HG03521 (cell line): ENCODE data around the gene DNAH2.
"Not testable (repeated sequence)": the region's sequence is repeated elsewhere in the genome, so short reads cannot be mapped to it uniquely, and the experiment has no call there.

ENCODE experiments used
- ATAC-seq: cut with Tn5 transposase; IDR thresholded peaks from one replicate; pipeline ENCODE4 v1.9.1; 2021; ENCODE audit warnings: mild to moderate bottlenecking, moderate library complexity; ENCODE audit not compliant: unreplicated experiment

DNAH2 gene

DNA sequence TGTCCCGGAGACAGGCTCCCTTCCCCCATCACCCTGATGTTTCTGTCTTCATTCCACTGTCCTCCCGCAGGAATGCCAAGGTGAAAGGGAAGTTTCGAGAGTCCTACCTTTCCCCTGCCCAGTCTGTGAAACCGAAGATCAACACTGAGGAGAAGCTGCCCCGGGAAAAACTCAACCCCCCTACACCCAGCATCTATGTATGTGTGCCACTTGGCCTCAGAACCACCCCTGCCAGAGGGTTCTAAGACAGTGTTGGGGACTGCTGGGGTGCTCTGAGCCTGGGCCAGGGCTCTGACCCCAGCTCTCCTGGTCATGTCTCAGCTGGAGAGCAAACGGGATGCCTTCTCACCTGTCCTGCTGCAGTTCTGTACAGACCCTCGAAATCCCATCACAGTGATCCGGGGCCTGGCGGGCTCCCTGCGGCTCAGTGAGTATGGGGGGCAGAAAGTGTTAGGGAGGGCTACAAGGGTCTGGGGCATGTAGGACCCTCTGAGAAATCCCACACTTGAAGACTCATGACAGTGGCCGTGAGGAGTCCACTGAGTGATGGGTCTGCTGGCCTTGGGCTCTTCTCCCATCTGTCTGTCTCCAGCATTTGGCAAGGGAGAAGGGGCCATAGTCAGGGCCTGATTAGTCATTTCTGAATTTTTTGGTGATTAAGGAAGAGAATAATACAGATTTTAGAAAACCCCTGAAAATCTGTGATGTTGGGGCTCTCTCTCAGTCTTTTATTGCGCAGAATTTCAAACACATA is 132.4 kb downstream of the DNAH2 start:
- ATAC-seq, result no peak

DNA sequence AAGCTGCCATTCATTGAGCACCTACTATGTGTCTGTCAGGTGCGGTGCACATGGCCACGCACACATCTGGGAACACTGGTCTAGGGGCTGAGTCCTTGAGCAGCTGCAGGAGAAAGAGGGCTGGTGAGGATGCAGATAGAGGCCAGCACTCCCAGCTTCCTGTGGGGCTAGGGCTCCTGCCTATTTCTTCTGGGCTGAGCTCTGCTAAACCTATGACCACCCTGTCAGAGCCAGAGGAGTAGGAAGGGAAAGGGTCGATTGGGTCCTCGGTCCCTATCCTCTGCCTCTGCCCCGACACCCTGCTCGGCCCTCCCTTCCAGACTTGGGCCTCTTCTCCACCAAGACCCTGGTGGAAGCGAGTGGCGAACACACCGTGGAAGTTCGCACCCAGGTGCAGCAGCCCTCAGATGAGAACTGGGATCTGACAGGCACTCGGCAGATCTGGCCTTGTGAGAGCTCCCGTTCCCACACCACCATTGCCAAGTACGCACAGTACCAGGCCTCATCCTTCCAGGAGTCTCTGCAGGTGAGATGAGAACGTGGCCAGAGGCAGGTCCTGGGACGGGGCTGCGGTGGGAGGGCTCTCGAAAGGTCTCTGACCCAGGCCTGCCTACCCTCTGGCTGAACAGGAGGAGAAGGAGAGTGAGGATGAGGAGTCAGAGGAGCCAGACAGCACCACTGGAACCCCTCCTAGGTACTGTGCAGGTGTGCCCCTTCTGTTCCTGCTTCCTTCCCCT is 133.3 kb downstream of the DNAH2 start:
- peak; percentile 6 for ATAC-seq

DNA sequence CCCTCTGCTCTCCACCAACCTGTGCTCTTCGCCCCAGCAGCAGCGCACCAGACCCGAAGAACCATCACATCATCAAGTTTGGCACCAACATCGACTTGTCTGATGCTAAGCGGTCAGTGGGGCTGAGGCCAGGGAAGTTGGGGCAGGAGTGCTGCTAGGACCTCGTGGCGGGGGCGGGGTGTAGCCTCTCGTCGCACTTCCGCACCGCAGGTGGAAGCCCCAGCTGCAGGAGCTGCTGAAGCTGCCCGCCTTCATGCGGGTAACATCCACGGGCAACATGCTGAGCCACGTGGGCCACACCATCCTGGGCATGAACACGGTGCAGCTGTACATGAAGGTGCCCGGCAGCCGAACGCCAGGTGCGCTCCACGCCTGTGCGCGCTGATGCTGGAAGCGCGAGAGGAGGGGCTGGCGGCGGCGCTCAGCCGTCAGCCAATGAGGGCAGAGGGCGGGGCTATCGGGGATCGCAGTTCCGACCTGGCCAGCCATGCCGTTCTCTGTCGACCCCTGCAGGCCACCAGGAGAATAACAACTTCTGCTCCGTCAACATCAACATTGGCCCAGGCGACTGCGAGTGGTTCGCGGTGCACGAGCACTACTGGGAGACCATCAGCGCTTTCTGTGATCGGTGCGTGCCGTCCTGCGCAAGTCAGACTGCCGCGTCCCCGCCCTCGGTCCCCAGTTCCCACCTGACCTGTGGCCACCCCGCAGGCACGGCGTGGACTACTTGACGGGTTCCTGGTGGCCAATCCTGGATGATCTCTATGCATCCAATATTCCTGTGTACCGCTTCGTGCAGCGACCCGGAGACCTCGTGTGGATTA is 134.1 kb downstream of the DNAH2 start:
- peak; percentile 74 for ATAC-seq

DNA sequence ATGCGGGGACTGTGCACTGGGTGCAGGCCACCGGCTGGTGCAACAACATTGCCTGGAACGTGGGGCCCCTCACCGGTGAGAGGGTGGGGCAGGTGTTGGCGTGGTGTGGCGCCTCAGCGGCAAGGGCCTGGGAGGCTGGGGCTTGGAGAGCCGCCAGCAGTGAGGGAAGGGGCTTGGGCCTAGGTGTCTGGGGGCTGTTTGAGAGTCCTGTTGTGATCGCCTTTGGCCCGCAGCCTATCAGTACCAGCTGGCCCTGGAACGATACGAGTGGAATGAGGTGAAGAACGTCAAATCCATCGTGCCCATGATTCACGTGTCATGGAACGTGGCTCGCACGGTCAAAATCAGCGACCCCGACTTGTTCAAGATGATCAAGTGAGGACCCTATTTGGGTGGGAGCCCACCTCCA is 134.7 kb downstream of the DNAH2 start:
- ATAC-seq, result no peak

DNA sequence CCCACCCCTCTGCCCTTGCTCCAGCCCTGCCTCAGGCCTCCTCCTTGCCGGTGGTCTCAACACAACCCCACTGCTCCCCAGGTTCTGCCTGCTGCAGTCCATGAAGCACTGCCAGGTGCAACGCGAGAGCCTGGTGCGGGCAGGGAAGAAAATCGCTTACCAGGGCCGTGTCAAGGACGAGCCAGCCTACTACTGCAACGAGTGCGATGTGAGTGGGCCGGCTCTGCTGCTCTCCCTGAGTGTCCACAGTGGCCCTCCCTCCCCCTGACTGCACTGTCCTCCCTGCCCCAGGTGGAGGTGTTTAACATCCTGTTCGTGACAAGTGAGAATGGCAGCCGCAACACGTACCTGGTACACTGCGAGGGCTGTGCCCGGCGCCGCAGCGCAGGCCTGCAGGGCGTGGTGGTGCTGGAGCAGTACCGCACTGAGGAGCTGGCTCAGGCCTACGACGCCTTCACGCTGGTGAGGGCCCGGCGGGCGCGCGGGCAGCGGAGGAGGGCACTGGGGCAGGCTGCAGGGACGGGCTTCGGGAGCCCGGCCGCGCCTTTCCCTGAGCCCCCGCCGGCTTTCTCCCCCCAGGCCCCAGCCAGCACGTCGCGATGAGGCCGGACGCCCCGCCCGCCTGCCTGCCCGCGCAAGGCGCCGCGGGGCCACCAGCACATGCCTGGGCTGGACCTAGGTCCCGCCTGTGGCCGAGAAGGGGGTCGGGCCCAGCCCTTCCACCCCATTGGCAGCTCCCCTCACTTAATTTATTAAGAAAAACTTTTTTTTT is 135.6 kb downstream of the DNAH2 start:
- ATAC-seq, result no peak

DNA sequence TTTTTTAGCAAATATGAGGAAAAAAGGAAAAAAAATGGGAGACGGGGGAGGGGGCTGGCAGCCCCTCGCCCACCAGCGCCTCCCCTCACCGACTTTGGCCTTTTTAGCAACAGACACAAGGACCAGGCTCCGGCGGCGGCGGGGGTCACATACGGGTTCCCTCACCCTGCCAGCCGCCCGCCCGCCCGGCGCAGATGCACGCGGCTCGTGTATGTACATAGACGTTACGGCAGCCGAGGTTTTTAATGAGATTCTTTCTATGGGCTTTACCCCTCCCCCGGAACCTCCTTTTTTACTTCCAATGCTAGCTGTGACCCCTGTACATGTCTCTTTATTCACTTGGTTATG is 136.1 kb downstream of the DNAH2 start:
- ATAC-seq, result no peak

DNA sequence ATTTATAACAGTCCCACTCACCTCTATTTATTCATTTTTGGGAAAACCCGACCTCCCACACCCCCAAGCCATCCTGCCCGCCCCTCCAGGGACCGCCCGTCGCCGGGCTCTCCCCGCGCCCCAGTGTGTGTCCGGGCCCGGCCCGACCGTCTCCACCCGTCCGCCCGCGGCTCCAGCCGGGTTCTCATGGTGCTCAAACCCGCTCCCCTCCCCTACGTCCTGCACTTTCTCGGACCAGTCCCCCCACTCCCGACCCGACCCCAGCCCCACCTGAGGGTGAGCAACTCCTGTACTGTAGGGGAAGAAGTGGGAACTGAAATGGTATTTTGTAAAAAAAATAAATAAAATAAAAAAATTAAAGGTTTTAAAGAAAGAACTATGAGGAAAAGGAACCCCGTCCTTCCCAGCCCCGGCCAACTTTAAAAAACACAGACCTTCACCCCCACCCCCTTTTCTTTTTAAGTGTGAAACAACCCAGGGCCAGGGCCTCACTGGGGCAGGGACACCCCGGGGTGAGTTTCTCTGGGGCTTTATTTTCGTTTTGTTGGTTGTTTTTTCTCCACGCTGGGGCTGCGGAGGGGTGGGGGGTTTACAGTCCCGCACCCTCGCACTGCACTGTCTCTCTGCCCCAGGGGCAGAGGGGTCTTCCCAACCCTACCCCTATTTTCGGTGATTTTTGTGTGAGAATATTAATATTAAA is 136.7 kb downstream of the DNAH2 start:
- no peak for ATAC-seq

DNA sequence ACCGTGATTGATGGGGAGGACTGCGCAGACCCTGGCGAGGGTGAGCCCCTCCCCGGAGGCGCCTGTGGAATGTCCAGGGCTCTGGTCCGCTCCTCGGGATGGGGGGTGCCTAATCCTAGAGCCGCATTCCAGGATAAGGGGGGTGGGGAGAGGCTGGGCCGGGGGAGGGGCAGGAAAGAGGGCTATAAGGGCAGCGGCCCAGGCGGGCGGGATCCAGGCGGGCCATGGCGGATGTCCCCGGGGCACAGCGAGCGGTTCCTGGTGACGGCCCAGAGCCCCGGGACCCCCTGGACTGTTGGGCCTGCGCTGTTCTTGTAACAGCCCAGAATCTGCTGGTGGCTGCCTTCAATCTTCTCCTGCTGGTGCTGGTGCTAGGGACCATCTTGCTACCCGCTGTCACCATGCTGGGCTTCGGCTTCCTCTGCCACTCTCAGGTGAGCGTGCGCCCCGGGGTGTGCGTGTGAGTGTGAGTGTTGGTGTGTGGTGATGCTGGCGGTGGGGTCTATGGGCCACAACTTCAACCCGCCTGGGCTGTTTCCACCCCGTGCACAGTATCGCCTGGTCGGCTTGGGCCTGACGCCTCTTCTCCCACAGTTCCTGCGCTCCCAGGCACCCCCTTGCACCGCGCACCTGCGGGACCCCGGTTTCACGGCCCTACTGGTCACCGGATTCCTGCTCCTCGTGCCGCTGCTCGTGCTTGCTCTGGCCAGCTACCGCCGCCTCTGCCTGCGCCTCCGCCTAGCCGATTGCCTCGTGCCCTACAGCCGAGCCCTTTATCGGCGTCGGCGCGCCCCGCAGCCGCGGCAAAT is 137.5 kb downstream of the DNAH2 start, which contains the start of gene TMEM88:
Gene TMEM88, plus strand, starts transcription at position 216 of the 809 bp plus-strand sequence. Its CDS starts 9 bp downstream, at position 225.
- no peak for ATAC-seq

DNA sequence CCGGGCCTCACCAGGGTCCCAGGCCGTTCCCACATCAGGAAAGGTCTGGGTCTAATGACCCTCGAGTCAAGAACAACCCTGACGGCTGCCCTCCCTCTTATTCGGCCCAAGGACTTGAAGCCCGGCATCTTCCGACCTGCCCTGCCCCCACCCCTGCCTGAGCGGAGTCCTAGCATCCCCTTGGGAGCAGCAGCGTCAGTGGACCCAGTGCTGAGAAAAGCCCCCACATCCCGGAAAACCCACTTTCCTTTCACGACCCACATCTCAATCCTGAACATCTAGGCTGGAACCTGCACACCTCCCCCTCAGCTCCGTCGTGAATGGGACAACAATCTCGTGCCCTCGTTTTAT is 138.1 kb downstream of the DNAH2 start:
- no peak for ATAC-seq

DNA sequence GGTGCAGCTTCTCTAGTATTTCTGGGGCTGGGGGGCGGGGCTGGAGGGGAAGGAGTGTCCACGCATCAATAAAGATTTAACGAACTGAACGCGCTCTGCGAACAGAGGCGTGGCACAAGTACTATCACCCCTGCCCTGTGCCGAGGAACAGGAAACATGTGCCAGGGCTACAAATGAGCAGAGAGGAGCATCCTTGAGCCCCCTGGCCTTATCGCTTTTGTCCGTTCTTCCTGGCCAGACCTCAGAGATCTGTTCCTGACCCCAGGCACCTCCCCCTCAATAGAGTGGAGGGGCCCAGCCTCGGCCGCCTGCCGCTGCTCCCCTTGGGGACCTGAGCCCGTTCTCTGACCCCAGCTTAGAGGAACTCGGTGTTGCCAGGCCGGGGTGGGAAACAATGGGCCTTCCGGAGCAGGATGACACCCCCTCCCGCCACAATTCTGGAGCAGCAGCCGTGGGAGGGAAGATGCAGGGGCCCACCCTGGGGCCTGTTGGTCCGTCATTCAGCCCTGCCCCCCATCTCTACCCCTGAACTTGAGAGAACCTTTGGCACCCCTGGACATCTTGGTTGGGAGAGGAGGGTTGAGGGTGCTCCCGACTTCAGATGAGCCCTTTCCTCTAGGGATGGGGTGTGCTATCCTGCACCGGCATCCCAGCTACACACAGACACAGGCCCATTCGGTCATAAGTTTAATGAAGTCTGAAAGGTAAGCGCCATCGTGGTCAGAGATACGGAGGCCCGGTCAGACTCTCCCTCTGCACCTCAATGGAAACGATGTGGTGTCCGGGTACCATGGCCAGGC is 138.7 kb downstream of the DNAH2 start:
- ATAC-seq, result no peak

DNA sequence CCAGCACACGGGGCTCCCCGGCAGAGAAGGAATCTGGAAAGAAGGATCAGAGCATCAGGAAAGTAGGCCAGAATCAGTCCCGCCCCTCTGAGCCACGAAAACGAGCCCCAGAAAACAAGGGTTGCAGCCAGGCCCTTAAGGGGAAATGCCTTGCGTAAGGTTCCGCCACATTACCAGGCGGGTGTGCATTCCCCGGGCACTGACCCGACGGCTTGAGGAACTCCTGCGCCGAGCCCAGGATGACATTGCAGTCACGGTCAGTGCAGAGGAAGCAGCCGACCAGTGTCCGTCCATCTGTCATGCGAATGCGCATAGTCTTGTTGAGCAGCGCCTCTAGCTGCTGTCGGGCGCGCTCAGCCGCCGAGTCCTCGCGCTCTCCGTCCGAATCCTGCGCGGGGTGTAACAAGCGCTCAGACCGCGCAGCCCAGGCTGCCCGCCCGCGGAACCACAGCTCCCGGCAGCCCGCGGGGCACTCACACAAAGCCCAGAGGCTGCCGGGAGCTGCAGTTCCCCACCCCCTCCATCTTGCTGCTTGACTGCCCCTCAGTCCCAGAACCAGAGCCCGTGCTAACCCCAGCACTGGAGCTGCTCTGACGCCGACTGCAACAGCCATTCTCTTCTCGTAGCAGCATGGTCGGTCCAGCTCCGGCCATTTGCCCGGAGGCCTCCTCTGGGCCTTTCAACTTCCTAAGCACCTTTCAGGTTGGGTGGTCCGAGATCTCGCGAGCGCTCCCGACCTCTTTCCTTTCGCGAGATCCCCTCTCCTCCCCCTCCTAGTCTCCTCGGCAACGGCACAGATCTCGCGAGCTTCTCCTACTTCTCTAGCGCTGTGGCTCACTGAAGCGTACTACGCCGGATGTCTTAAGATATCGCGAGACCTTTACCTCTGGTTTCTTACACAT is 139.5 kb downstream of the DNAH2 start, which contains the start of gene NAA38:
Gene NAA38, minus strand, starts transcription at position 749 of the 902 bp plus-strand sequence. Its CDS starts 96 bp downstream, at position 653.
- peak; percentile 72 for ATAC-seq

DNA sequence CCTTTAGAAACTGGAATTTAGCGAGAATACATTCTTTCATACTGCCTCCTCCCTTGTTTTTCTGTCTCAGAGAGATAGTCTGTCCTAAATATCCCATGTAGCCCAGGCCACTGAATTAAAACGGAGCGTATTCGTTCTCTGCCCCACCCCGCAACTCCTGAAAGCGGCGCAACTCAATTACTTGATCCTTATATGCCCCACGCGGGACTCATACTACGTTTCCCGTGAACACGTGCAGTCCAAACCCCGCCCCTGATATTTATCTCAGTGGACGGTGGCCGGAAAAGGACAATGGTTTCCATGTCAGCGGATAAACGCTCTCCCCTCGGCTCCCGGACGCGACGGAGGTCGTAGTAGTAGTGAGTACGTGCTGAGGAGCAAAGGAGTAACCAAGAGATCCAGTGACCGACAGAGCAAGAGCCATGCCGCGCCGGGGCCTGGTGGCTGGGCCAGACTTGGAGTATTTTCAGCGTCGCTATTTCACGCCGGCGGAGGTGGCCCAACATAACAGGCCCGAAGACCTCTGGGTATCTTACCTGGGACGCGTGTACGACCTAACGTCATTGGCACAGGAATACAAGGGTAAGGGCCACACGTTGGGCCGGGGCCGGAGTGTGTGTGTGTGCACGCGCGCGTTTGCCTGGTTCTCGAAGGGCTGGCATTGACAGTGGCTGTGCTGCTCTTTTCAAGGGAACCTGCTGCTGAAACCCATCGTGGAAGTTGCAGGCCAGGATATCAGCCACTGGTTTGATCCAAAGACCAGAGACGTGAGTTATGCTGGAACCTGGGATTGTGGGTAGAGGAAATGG is 140.4 kb downstream of the DNAH2 start, which contains the start of gene CYB5D1:
Gene CYB5D1, plus strand, starts transcription at position 291 of the 809 bp plus-strand sequence. Its CDS starts 132 bp downstream, at position 423.
- peak; percentile 32 for ATAC-seq

DNA sequence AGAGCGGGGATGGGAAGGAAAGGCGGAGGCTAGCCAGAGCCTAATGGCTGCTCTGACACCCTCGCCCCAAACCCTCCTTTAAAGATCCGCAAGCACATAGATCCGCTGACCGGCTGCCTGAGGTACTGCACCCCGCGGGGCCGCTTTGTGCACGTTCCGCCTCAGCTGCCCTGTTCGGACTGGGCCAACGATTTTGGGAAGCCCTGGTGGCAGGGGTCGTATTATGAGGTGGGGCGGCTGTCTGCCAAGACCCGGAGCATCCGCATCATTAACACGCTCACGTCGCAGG is 140.9 kb downstream of the DNAH2 start:
- ATAC-seq, result no peak

DNA sequence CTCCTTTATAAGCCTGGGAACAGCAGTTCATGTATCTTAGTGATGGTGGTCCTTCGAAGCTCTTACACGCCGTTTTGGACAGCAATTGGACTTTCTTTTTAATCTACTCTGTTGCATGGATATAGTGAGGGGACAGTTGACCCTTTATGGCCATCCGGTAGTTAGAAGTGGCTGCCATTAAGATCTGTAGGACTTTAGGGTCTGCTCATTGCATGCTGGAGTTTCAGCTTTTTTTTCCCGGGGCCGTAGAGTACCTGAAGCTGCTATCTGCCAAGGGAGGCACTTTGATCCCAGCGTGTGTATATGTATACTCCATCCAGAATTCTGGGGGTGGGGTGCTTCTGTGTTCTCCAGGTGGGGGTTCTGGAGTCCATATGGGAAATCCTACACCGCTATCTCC is 141.5 kb downstream of the DNAH2 start:
- no peak for ATAC-seq

DNA sequence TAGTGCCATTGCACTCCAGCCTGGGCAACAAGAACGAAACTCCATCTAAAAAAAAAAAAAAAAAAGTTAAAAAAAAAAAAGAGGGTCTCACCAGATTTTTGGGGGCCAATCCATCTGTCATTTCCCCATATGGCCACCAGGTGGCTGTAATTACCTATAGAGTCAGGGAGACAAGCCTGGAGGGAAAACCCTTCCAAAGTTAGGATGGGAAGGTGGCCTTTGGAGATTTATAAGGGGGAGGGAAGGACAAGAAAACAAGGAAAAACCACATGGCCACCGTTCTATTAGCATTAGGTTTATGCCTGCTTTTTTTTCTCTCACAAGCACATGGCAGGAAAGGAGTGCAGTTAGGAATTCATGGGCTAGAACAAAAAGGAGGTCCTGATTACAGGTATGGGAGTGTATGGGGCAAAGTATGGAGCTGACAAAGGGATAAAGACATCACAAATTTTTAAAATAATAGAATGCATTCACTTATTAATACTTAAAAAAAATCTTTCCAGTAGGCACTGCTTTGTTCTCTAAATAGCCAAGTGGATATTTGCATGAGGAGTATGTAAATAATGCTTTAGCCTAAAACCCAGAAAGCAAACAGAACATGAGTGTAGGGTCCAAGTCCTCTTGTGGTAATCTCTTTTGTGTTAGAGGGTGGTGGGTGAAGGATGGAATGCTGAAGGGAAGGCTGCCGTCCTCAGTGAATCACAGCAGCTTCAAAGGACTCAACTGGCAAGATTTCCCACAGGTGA is 145.3 kb downstream of the DNAH2 start:
- ATAC-seq, result no peak

DNA sequence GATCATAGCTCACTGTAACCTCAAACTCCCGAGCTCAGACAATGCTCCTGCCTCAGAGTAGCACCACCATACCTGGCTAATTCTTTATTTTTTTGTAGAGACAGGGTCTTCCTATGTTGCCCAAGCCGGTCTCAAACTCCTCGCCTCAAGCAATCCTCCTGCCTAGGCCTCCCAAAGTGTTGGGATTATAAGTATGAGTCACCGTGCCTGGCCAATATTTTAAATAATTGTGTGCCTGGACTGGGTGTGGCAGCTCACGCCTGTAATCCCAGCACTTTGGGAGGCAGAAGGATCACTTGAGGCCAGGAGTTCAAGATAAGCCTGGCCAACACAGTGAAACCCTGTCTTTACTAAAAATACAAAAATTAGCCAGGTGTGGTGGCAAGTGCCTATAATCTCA is 146.8 kb downstream of the DNAH2 start:
- not testable (repeated sequence) for ATAC-seq
